Heart left ventricle (tissue), 16 donors: ENCODE data around the gene RIMS4. TPM values are rescaled to one million over a fixed set of nuclear protein-coding genes. Genes with fewer than 3 reads are reported as not detected.

ENCODE experiments used
- ATAC-seq, 4 donors: fragments of 200-7000 bp; cut with Tn5 transposase; one replicate each; pipeline ENCODE4 v1.9.1; 2020 to 2022; ENCODE audit warnings: moderate library complexity in 4 of 4, mild to moderate bottlenecking in 3 of 4, moderate number of reproducible peaks in 1 of 4
- DNase-seq, 5 donors: peaks; one replicate each; pipeline ENCODE4 v3.0.0-alpha.2; 2020
- H3K27ac ChIP-seq, 12 donors: fragments of 200-600 bp; sonication (generic) in 4 of 12; one replicate each; pipeline versions ENCODE4 v1.5.0 to v1.8.0; 2016 to 2022; ENCODE audit warnings: mild to moderate bottlenecking in 2 of 12
- H3K27me3 ChIP-seq, 9 donors: fragments of 200-600 bp; sonication (generic) in 2 of 9; one replicate each; pipeline versions ENCODE4 v1.5.1 to v1.8.0; 2016 to 2022; ENCODE audit warnings: mild to moderate bottlenecking in 3 of 9
- H3K36me3 ChIP-seq, 9 donors: fragments of 200-600 bp; sonication (generic) in 2 of 9; one replicate each; pipeline versions ENCODE4 v1.5.0 to v1.8.0; 2018 to 2022; ENCODE audit warnings: mild to moderate bottlenecking in 2 of 9
- H3K4me1 ChIP-seq, 12 donors: fragments of 200-600 bp; sonication (generic) in 4 of 12; one replicate each; pipeline versions ENCODE4 v1.5.0 to v1.8.0; 2016 to 2022; ENCODE audit warnings: mild to moderate bottlenecking in 3 of 12
- H3K4me3 ChIP-seq, 12 donors: fragments of 200-600 bp; sonication (generic) in 4 of 12; one replicate each; pipeline versions ENCODE4 v1.5.0 to v1.8.0; 2017 to 2022; ENCODE audit warnings: mild to moderate bottlenecking in 9 of 12, moderate library complexity in 4 of 12
- H3K9me3 ChIP-seq, 12 donors: fragments of 200-600 bp; sonication (generic) in 4 of 12; one replicate each; pipeline versions ENCODE4 v1.5.0 to v1.8.0; 2016 to 2022; ENCODE audit warnings: mild to moderate bottlenecking in 1 of 12
- POLR2A ChIP-seq, 2 donors: fragments of 450-650 bp; IDR thresholded peaks; one replicate each; pipeline ENCODE4 v1.6.1; 2017; ENCODE audit warnings: antibody characterized with exemption in 2 of 2, mild to moderate bottlenecking in 2 of 2, moderate library complexity in 2 of 2
- WGBS, 4 donors: extraction: QIAGEN DNeasy Blood & Tissue Kit in 2 of 4; methylation state at CpG; one replicate each; pipeline versions ENCODE4 v1.1.5 to v1.1.7; 2013 to 2018; 5-methylcytosine and 5-hydroxymethylcytosine counted together
- intact Hi-C, 10 donors: fragments of 100-400 bp; cut with DNase I; formaldehyde crosslinking; loops; one replicate each; pipeline versions ENCODE4 v1.11.1 to v1.14.2; 2022
- polyA plus RNA-seq, 2 donors: library from polyadenylated mRNA; stranded (reverse); fragments of 200-250 nt; gene quantifications; one replicate each; pipeline ENCODE4 v1.2.3, GENCODE V29; 2013
- total RNA-seq, 9 donors: library from RNA; depleted of rRNA in 2 of 9; stranded (reverse); fragments of >200 nt in 2 of 9; fragmentation: NEBNext Ultra II Directional in 3 of 9; extraction: Animal tissue kit (Norgen Biotek cat#: 25700) in 3 of 9; gene quantifications; one replicate each; pipeline versions ENCODE4 v1.1.0 to v1.2.4, GENCODE V29; 2016 to 2023
- TF ChIP-seq, protein P1 (sequence below), 12 donors: fragments of 200-600 bp; sonication (generic) in 4 of 12; IDR thresholded peaks; one replicate each; pipeline versions ENCODE4 v1.5.0 to v1.8.0; 2018 to 2022; ENCODE audit warnings: antibody characterized with exemption in 12 of 12, mild to moderate bottlenecking in 5 of 12
- donor health status: ischemic (EF 13 %, LVEDD 7.1; RV severe dilation, severe dysfunction).
- donor health status: healthy with polysubstance abuse.
- donor health status: DM: no; HTN: yes; CAD: no.
- donor health status: DM: no; HTN: no; CAD: no.
- donor health status: ischemic (EF 25% LVEDD 6.9; RV normal size, moderate dysfunction).
- donor health status: ischemic (EF 25% LVEDD 5.7; RV mildly dilated, moderate dysfunction).
- donor health status: healthy.
- donor health status: DM: yes; HTN: yes; CAD: no.
- donor health status: ischemic (EF 35%, LVEDD 5.7; RV mildly dilated, moderate dysfunction).
- donor health status: nonischemic (EF 11% LVEDD 7.7; RV severe dilation, severe dysfunction).
- donor health status: DM: yes; HTN: yes; CAD: no.
- donor health status: PGD.
- donor health status: ischemic (EF 29% LVEDD 5.4; RV normal size, mild dysfunction).
- donor health status: nonischemic (EF 23%, LVEDD 6.1; RV moderate dilation, normal function).

The RIMS4 gene
- total and polyA plus RNA-seq, 11 donors: 0.04 to 0.59 (median 0.11) TPM; not detected in 5

DNA sequence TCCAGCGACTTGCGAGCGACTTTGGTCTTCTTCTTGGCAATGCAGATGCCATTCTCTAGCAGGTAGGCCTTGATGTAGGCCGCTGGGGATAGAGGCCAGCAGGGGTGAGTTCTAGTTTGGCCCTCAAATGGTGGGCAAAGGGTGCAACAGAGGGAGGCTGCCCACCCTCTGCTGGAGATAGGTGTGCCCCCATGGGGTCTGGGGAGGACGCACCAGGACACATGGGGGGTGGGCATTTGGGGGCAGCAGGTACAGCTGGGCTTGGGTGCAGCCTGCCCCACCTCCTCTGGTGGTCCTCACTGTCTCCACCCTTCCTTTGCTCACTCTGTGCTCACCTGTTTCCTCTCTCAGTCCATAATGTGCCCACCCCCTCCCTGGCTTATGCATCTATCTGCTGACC is 53.4 kb downstream of the RIMS4 start:
- 95 to 97% (median 97%) methylated on average over 5 of the region's 5 CpGs for WGBS, 4 donors
- ATAC-seq: no peak

DNA sequence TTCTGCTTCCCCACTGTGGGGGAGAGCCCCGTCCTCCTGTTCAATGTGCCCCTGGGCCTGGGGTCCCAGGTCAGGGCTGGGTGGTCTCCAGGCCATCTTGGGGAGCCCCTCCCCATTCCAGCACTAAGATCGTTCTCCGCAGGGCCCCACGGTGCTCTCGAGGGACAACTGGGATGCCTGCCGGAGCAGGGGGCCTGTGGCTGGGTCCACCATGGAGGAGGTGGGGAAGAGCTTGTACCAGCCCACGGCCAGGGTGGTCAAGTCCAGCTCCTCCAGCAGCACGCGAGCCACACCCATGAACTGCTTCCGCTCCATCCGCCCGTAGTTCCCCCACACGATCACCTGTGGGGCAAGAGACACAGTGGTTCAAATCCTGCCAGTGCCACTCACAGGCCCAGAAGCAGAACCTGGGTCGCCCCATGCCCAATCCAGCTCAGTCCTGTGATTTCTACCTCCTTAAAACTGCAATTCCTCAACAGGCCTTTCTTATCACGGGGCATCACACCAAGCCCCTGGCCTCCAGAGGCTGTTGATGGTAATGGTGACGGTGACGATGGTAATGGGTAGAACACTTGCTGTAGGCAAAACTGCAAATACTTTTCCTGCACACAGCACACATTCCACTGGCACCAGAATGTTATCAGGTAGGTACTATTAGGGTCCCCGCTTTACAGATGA is 54.2 kb downstream of the RIMS4 start:
- H3K4me3 ChIP-seq: no peak overlapping the region
- no peaks in the 10 kb centered on the region for H3K9me3 ChIP-seq
- no peak for ATAC-seq
- no peak overlapping the region for H3K27ac ChIP-seq
- no peak for DNase-seq
- peaks cover 0 to 4% (median 0%) of the 10 kb centered on the region in 12 donors for H3K4me1 ChIP-seq
- TF ChIP-seq POLR2A (IDR thresholded peaks at IDR 0.05): no peak
- TF ChIP-seq, protein P1, sequence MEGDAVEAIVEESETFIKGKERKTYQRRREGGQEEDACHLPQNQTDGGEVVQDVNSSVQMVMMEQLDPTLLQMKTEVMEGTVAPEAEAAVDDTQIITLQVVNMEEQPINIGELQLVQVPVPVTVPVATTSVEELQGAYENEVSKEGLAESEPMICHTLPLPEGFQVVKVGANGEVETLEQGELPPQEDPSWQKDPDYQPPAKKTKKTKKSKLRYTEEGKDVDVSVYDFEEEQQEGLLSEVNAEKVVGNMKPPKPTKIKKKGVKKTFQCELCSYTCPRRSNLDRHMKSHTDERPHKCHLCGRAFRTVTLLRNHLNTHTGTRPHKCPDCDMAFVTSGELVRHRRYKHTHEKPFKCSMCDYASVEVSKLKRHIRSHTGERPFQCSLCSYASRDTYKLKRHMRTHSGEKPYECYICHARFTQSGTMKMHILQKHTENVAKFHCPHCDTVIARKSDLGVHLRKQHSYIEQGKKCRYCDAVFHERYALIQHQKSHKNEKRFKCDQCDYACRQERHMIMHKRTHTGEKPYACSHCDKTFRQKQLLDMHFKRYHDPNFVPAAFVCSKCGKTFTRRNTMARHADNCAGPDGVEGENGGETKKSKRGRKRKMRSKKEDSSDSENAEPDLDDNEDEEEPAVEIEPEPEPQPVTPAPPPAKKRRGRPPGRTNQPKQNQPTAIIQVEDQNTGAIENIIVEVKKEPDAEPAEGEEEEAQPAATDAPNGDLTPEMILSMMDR (IDR thresholded peaks at IDR 0.05): no peak
- no peaks in the 10 kb centered on the region for H3K36me3 ChIP-seq
- peaks cover 0 to 7% (median 0%) of the 10 kb centered on the region in 9 donors for H3K27me3 ChIP-seq
- 84 to 93% (median 92%) methylated on average over 15 to 18 of the region's 18 CpGs for WGBS, 4 donors
- intact Hi-C loops: no loop called here

More for the DNA sequence above, 53.4 kb downstream of the RIMS4 start:
- Histone ChIP-seq H3K36me3 (no peaks in the 10 kb centered on the region), H3K9me3 (no peaks in the 10 kb centered on the region), H3K4me1 (peaks cover 0 to 12% (median 4%) of the 10 kb centered on the region in 12 donors), H3K27me3 (peaks cover 0 to 7% (median 0%) of the 10 kb centered on the region in 9 donors), H3K27ac (no peak overlapping the region), H3K4me3 (no peak overlapping the region)
- no peak for TF ChIP-seq POLR2A (IDR thresholded peaks at IDR 0.05)
- TF ChIP-seq, protein P1 (IDR thresholded peaks at IDR 0.05): no peak
- no peak for DNase-seq
- intact Hi-C loops: no loop called here

DNA sequence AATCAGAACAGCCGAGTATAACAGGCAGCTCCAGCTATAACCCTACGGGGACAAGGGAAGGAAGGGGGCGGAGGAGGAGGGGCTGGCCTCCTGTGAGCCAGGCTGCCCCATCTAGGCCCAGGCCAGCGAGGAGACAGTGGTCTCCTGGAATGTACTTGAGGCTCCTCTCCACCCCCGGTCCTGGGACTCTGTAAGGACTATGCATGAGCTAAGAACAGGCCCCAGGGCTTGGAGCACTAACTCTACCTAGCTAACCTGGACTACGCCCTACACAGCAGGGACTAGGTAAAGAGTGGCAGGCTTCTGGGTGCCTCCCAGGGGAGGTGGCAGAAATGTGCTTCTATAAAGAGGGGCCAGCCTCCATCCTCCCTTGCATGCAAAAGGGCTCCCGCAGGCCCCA is 55.8 kb downstream of the RIMS4 start:
- Histone ChIP-seq H3K4me3 (no peak overlapping the region), H3K27ac (no peak overlapping the region), H3K27me3 (peaks cover 0 to 22% (median 5%) of the 10 kb centered on the region in 9 donors), H3K4me1 (peaks cover 0 to 7% (median 0%) of the 10 kb centered on the region in 12 donors), H3K9me3 (no peaks in the 10 kb centered on the region), H3K36me3 (no peaks in the 10 kb centered on the region)
- TF ChIP-seq, protein P1 (IDR thresholded peaks at IDR 0.05): no peak
- no peak for TF ChIP-seq POLR2A (IDR thresholded peaks at IDR 0.05)
- WGBS, 4 donors: 65 to 71% (median 69%) methylated on average over 7 of the region's 7 CpGs
- DNase-seq (no peak), ATAC-seq (no peak)
- intact Hi-C loops: no loop called here

DNA sequence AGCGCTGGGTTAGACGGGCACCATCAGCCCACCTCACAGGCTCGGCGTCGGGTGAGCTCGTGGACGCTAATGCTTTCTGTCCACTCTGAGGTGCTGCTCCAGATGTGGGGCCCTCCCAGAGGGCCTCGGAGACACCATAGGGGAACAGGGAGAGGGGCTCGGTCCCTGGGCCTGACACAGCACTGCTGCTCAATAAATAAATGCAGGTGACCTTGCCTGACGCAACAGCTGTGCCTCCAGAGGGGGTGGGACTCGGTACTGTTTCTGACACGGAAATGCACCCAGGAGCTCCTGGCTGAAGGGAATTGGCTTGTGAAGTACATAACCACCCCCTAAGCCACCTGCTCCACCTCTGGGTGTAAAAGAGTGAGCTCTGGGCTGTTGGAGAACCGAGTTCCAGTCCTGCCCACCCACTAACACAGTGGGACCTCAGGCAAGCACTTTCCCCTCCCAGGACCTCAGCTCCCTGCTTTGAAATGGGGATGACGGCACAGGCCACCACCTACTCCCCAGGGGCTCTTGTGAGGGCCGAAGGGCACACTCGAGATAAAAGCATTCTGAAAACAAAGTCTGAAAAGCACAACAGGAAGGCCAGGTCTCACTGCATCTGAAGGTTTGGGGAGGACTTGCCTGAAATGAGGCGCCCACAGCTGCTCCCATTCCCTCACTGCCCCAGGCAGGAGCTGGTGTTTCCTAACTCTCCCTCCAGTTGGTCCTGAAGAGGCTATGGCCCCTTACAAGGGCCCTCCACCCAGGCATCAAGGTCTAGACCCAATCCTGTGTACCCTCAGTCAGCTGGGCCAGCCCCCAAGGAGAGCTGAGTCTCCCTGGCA is 58.0 kb downstream of the RIMS4 start:
- no peak for TF ChIP-seq POLR2A (IDR thresholded peaks at IDR 0.05)
- TF ChIP-seq, protein P1 (IDR thresholded peaks at IDR 0.05): no peak
- WGBS, 4 donors: 72 to 82% (median 74%) methylated on average over 17 of the region's 17 CpGs

More for the DNA sequence above, 58.0 kb downstream of the RIMS4 start:
- no peak for DNase-seq
- no peak overlapping the region for H3K27ac ChIP-seq
- peaks cover 0 to 12% (median under 1%) of the 10 kb centered on the region in 12 donors for H3K4me1 ChIP-seq
- no peak overlapping the region for H3K4me3 ChIP-seq
- no peaks in the 10 kb centered on the region for H3K9me3 ChIP-seq
- intact Hi-C loops: loop anchor here in 1 of 10 donors (2.0 kb wide), 1 partner anchor 114 kb away; no protein-coding TSS in a partner anchor
- H3K27me3 ChIP-seq: peaks cover 0 to 29% (median 7%) of the 10 kb centered on the region in 9 donors
- no peaks in the 10 kb centered on the region for H3K36me3 ChIP-seq
- no peak for ATAC-seq
